Activated CD4-positive, alpha-beta T cell treated with anti-CD3 and anti-CD28 coated beads, Interleukin-2, amount 50 U/mL, for 1 hour (primary cell): ENCODE measurements around the gene SLC34A1.

ENCODE experiments used
- DNase-seq: peaks from one replicate; pipeline ENCODE4 v3.0.0-alpha.2; 2020

SLC34A1 gene

GRCh38 chr5:177433658-177434217, 49.5 kb downstream of the SLC34A1 start:
- DNase-seq, result no peak

- DNase-seq, result peak; percentile 43
Observed at GRCh38 chr5:177434437-177434836, 50.2 kb downstream of the SLC34A1 start.

GRCh38 chr5:177434942-177435738, 50.9 kb downstream of the SLC34A1 start:
- DNase-seq, result no peak

GRCh38 chr5:177435847-177436536, 51.8 kb downstream of the SLC34A1 start:
- DNase-seq, result no peak

- DNase-seq, result no peak
Observed at GRCh38 chr5:177437623-177438022, 53.4 kb downstream of the SLC34A1 start.

- no peak for DNase-seq
Observed at GRCh38 chr5:177438468-177438867, 54.2 kb downstream of the SLC34A1 start.

GRCh38 chr5:177439518-177440053, 55.4 kb downstream of the SLC34A1 start:
- no peak for DNase-seq

- DNase-seq, result peak; percentile 48
Observed at GRCh38 chr5:177440211-177440989, 56.2 kb downstream of the SLC34A1 start.

- DNase-seq, result no peak
Observed at GRCh38 chr5:177440990-177441780, 57.0 kb downstream of the SLC34A1 start.

- no peak for DNase-seq
Observed at GRCh38 chr5:177442066-177442826, 58.0 kb downstream of the SLC34A1 start.

GRCh38 chr5:177443144-177443983, 59.1 kb downstream of the SLC34A1 start:
- no peak for DNase-seq

GRCh38 chr5:177444106-177445051, 60.1 kb downstream of the SLC34A1 start:
- no peak for DNase-seq

GRCh38 chr5:177445052-177445916, 61.0 kb downstream of the SLC34A1 start:
- no peak for DNase-seq

GRCh38 chr5:177445917-177446199, 61.6 kb downstream of the SLC34A1 start:
- DNase-seq, result no peak

GRCh38 chr5:177446200-177447065, 62.2 kb downstream of the SLC34A1 start, which contains the start of gene PRR7:
Gene PRR7 (plus strand): TSS chr5:177446814. CDS start chr5:177455068, 8,254 bp downstream.
- DNase-seq, result peak; percentile 69

GRCh38 chr5:177447066-177447610, 62.9 kb downstream of the SLC34A1 start:
- DNase-seq, result peak; percentile 82
